ENCODE data around the gene FFAR3. TPM values are rescaled to one million over a fixed set of nuclear protein-coding genes. Genes with fewer than 3 reads are reported as not detected.

Gene FFAR3
- total RNA-seq, 1 experiment from 2014 or later, result not detected

DNA sequence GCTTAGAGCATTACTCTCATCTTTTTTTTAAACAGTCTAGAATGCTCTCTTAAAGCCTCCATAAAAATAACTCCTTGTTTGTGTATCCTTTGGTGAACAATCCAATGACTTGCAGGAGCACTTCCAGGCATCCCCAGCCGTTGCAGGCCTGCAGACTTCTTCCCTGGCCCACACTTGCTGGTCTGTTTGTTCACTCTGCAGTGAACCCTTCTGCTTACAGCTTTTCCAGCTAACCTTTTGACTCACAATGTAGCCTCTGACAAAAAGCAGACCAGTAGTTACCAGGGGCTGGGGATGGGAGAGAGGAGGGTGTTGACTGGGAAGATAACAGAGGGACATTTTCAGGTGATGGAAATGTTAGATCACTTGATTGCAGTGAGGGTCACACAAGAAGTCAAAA is 21.7 kb downstream of the FFAR3 start:
- H3K4me2 ChIP-seq (ENCODE audit: low read depth, low read length, poor library complexity, severe bottlenecking), result no peak overlapping the region
- H3K9ac ChIP-seq (ENCODE audit: low read length), result no peak overlapping the region
- no peaks in the 10 kb centered on the region for H3K36me3 ChIP-seq (ENCODE audit: insufficient read depth, low read length)
- H3K27me3 ChIP-seq (ENCODE audit: low read length), result no peaks in the 10 kb centered on the region
- H4K20me1 ChIP-seq (ENCODE audit: insufficient read depth, low read depth, low read length), result no peaks in the 10 kb centered on the region
- H3K9me3 ChIP-seq (ENCODE audit: low read length), result no peaks in the 10 kb centered on the region
- H3K27ac ChIP-seq (ENCODE audit: low read length), result no peak overlapping the region
- H3K4me3 ChIP-seq (ENCODE audit: low read length), result no peak overlapping the region
- no peaks in the 10 kb centered on the region for H3K79me2 ChIP-seq (ENCODE audit: low read length)
- no peak overlapping the region for H2AFZ ChIP-seq (ENCODE audit: low read length)
- no peaks in the 10 kb centered on the region for H3K4me1 ChIP-seq (ENCODE audit: low read length)
- no peaks in the 10 kb centered on the region for H3K9me2 ChIP-seq (replicated peaks; ENCODE audit: insufficient read depth, low read length)
- DNase-seq, result no peak

DNA sequence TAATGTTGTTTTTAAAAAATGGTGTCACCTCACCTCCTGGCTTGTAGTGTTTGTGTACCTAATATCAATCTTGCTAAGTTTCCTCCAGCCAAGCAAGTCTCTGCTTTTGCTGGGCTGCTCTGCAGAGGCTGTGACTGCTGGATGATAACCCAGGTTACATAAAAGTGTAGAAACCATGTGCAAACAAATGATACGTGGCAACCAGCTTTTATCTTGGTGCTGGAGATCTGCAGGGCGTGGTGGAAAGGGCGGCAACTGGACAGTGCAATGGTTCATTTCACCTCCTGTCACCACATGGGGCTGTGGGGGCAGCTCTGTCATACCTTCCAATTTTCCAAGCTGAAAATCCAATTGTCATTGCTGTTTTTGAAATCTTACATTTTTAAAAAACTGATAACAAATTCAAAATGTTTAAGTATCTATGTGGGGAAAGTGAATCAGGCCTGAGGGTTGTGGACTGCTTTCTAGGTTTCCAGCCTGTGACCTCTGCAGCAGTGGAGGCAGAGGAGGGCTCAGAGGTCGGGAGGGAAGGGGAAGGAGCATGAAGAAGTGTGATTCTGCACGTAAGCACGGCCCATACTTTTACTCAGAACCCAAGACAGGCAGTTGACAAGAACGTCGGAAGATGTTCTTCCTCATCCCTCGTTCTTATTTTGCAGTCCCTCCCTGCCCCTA is 22.3 kb downstream of the FFAR3 start:
- Histone ChIP-seq H3K9me3 (ENCODE audit: low read length) (no peaks in the 10 kb centered on the region), H3K27me3 (ENCODE audit: low read length) (no peaks in the 10 kb centered on the region), H4K20me1 (ENCODE audit: insufficient read depth, low read depth, low read length) (no peaks in the 10 kb centered on the region), H3K36me3 (ENCODE audit: insufficient read depth, low read length) (no peaks in the 10 kb centered on the region), H3K9ac (ENCODE audit: low read length) (no peak overlapping the region), H3K4me2 (ENCODE audit: low read depth, low read length, poor library complexity, severe bottlenecking) (no peak overlapping the region), H3K4me1 (ENCODE audit: low read length) (no peaks in the 10 kb centered on the region), H2AFZ (ENCODE audit: low read length) (no peak overlapping the region), H3K27ac (ENCODE audit: low read length) (no peak overlapping the region), H3K79me2 (ENCODE audit: low read length) (no peaks in the 10 kb centered on the region), H3K9me2 (replicated peaks; ENCODE audit: insufficient read depth, low read length) (no peaks in the 10 kb centered on the region), H3K4me3 (ENCODE audit: low read length) (no peak overlapping the region)
- no peak for DNase-seq

DNA sequence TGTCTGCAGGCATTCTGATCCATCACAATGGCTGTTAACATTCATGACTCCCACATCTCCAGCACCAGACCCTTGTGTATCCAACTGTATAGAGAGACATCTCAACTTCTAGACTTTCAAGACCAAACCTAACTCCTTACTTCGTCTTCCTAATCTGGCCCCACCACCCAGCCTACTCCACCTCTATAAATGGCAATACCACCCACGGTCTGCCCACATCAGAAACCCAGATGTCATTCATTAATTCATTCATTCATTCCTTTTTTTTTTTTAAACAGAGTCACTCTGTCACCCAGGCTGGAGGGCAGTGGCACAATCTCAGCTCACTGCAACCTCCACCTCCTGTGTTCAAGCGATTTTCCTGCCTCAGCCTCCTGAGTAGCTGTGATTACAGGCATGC is 23.1 kb downstream of the FFAR3 start:
- Histone ChIP-seq H2AFZ (ENCODE audit: low read length) (no peak overlapping the region), H3K27me3 (ENCODE audit: low read length) (no peaks in the 10 kb centered on the region), H3K4me3 (ENCODE audit: low read length) (no peak overlapping the region), H3K79me2 (ENCODE audit: low read length) (no peaks in the 10 kb centered on the region), H3K4me2 (ENCODE audit: low read depth, low read length, poor library complexity, severe bottlenecking) (no peak overlapping the region), H3K9me2 (replicated peaks; ENCODE audit: insufficient read depth, low read length) (no peaks in the 10 kb centered on the region), H3K36me3 (ENCODE audit: insufficient read depth, low read length) (no peaks in the 10 kb centered on the region), H3K27ac (ENCODE audit: low read length) (no peak overlapping the region), H3K9me3 (ENCODE audit: low read length) (no peaks in the 10 kb centered on the region; the same call in 1 of the 2 replicates), H4K20me1 (ENCODE audit: insufficient read depth, low read depth, low read length) (no peaks in the 10 kb centered on the region), H3K9ac (ENCODE audit: low read length) (no peak overlapping the region), H3K4me1 (ENCODE audit: low read length) (no peaks in the 10 kb centered on the region)
- DNase-seq, result no peak

DNA sequence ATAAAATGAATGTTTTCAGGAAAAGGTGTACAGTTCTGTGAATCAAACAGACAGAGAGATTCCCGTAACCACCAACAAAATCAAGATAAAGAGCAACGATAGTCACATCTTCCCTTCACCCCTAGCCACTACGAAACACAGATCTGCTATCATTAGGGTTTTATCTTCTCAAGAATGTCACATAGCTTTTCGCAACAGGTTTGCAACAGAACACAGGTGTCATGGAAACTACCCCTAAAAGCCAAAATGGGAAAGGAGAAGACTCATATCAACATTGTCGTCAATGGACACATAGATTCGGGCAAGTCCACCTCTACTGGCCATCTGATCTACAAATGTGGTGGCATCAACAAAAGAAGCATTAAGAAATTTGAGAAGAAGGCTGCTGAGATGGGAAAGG is 23.7 kb downstream of the FFAR3 start:
- H4K20me1 ChIP-seq (ENCODE audit: insufficient read depth, low read depth, low read length), result no peaks in the 10 kb centered on the region
- no peak overlapping the region for H2AFZ ChIP-seq (ENCODE audit: low read length)
- no peaks in the 10 kb centered on the region for H3K36me3 ChIP-seq (ENCODE audit: insufficient read depth, low read length)
- H3K79me2 ChIP-seq (ENCODE audit: low read length), result no peaks in the 10 kb centered on the region
- H3K27ac ChIP-seq (ENCODE audit: low read length), result no peak overlapping the region
- DNase-seq, result no peak
- no peaks in the 10 kb centered on the region; the same call in 1 of the 2 replicates for H3K9me3 ChIP-seq (ENCODE audit: low read length)
- no peak overlapping the region for H3K4me2 ChIP-seq (ENCODE audit: low read depth, low read length, poor library complexity, severe bottlenecking)
- H3K9me2 ChIP-seq (replicated peaks; ENCODE audit: insufficient read depth, low read length), result no peaks in the 10 kb centered on the region
- no peak overlapping the region for H3K9ac ChIP-seq (ENCODE audit: low read length)
- H3K27me3 ChIP-seq (ENCODE audit: low read length), result no peaks in the 10 kb centered on the region
- H3K4me1 ChIP-seq (ENCODE audit: low read length), result no peaks in the 10 kb centered on the region
- no peak overlapping the region for H3K4me3 ChIP-seq (ENCODE audit: low read length)

DNA sequence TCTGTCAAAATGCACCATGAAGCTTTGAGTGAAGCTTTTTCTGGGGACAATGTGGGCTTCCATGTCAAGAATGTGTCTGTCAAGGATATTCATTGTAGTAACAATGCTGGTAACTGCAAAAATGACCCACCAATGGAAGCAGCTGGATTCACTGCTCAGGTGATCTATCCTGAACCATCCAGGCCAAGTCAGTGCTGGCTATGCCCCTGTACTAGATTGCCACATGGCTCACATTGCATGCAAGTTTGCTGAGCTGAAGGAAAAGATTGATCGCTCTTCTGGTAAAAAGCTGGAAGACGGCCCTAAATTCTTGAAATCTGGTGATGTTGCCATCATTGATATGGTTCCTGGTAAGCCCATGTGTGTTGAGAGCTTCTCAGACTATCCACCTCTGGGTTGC is 25.3 kb downstream of the FFAR3 start:
- Histone ChIP-seq H3K4me3 (ENCODE audit: low read length) (no peak overlapping the region), H3K4me1 (ENCODE audit: low read length) (no peaks in the 10 kb centered on the region), H3K9me2 (replicated peaks; ENCODE audit: insufficient read depth, low read length) (no peaks in the 10 kb centered on the region), H3K36me3 (ENCODE audit: insufficient read depth, low read length) (no peaks in the 10 kb centered on the region), H3K27me3 (ENCODE audit: low read length) (no peaks in the 10 kb centered on the region), H3K9ac (ENCODE audit: low read length) (no peak overlapping the region), H3K4me2 (ENCODE audit: low read depth, low read length, poor library complexity, severe bottlenecking) (no peak overlapping the region), H3K79me2 (ENCODE audit: low read length) (no peaks in the 10 kb centered on the region), H2AFZ (ENCODE audit: low read length) (no peak overlapping the region), H3K27ac (ENCODE audit: low read length) (no peak overlapping the region), H4K20me1 (ENCODE audit: insufficient read depth, low read depth, low read length) (no peaks in the 10 kb centered on the region), H3K9me3 (ENCODE audit: low read length) (no peaks in the 10 kb centered on the region; the same call in 1 of the 2 replicates)
- no peak for DNase-seq

DNA sequence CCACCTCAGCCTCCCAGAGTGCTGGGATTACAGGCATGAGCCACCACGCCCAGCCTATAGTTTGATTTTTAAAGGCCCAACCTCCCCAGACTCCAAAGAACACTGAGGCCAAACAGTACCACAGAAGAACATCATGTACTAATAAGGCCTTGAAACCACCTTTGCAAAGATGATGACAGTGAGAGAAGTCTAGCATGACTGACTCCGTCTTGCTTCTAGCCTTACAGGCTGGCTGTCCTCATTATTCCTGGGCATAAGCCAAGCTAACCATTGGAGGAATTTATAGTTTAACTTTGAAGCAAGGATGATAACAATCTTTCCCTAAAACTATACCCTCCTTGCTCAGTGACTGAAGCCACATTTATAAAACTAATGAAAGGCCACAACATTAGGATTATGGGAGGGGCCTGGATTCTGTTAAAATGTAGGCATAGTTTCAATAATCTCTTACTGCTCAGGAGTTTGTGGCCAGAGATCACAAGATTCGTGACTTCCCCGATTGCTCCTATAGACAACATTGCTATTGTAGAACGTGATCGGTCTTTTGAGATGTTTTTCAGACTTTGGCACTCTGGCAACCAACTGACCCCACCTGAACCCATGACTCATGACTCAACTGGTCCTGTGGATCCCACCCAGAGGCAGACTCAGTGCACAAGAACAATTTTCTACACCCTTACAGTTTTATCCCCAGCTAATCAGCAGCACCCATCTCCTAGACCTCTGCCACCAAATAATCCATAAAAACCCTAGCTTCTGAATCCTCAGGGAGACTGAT is 30.2 kb downstream of the FFAR3 start:
- Histone ChIP-seq H2AFZ (ENCODE audit: low read length) (no peak overlapping the region), H3K27ac (ENCODE audit: low read length) (no peak overlapping the region)
- no peak for DNase-seq

DNA sequence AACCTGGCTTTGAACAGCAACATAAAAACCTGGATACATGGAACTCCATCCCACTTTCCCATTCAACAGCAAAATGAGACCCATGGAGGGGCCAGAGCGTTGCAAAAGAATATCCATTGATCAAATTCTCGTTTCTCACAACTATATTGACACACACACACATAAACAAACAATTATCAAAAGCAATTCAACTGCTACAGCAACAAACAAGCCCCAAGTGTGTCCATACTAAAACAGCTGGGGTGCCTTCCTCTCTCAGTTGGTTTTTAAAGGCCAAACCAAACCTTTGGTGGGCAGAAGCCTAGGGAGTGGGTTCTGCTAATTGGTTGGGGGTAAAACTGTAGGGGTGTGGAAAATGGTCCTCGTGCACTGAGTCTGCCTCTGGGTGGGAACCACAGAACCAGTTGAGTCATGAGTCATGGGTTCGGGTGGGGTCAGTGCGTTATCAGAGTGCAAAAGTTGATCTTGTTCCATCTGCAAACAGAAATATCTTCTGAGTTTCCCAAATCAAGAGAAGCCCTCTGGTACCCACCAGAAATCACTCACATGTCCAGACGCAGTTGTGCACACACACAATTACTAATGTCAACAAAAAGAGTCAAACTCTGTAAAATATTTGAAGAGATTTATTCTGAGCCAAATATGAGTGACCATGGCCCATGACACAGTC is 31.1 kb downstream of the FFAR3 start:
- Histone ChIP-seq H3K79me2 (ENCODE audit: low read length) (no peaks in the 10 kb centered on the region), H3K9me3 (ENCODE audit: low read length) (no peaks in the 10 kb centered on the region; the same call in 1 of the 2 replicates), H3K27ac (ENCODE audit: low read length) (no peak overlapping the region), H3K36me3 (ENCODE audit: insufficient read depth, low read length) (no peaks in the 10 kb centered on the region), H3K9me2 (replicated peaks; ENCODE audit: insufficient read depth, low read length) (no peaks in the 10 kb centered on the region), H2AFZ (ENCODE audit: low read length) (no peak overlapping the region), H3K4me2 (ENCODE audit: low read depth, low read length, poor library complexity, severe bottlenecking) (no peak overlapping the region), H3K4me1 (ENCODE audit: low read length) (peaks cover 7% of the 10 kb centered on the region), H3K27me3 (ENCODE audit: low read length) (no peaks in the 10 kb centered on the region), H3K4me3 (ENCODE audit: low read length) (no peak overlapping the region), H3K9ac (ENCODE audit: low read length) (no peak overlapping the region), H4K20me1 (ENCODE audit: insufficient read depth, low read depth, low read length) (no peaks in the 10 kb centered on the region)
- no peak for DNase-seq

More for the DNA sequence above, 30.2 kb downstream of the FFAR3 start:
- Histone ChIP-seq H3K4me1 (ENCODE audit: low read length) (peaks cover 2% of the 10 kb centered on the region), H3K79me2 (ENCODE audit: low read length) (no peaks in the 10 kb centered on the region), H3K27me3 (ENCODE audit: low read length) (no peaks in the 10 kb centered on the region), H3K9ac (ENCODE audit: low read length) (no peak overlapping the region), H3K9me2 (replicated peaks; ENCODE audit: insufficient read depth, low read length) (no peaks in the 10 kb centered on the region), H3K4me2 (ENCODE audit: low read depth, low read length, poor library complexity, severe bottlenecking) (no peak overlapping the region), H3K36me3 (ENCODE audit: insufficient read depth, low read length) (no peaks in the 10 kb centered on the region), H3K4me3 (ENCODE audit: low read length) (no peak overlapping the region), H3K9me3 (ENCODE audit: low read length) (no peaks in the 10 kb centered on the region; the same call in 1 of the 2 replicates), H4K20me1 (ENCODE audit: insufficient read depth, low read depth, low read length) (no peaks in the 10 kb centered on the region)

All from Karpas-422 (cell line).